HG03439 (cell line): ENCODE results near the gene SSR3.

Experiments used
- ATAC-seq: cut with Tn5 transposase; IDR thresholded peaks from one replicate; pipeline ENCODE4 v1.9.1; 2021; ENCODE audit warnings: mild to moderate bottlenecking, moderate library complexity; ENCODE audit not compliant: unreplicated experiment

The SSR3 gene

GRCh38 chr3:156493887-156494286 lies 61.0 kb downstream of the SSR3 start:
- ATAC-seq, result no peak

GRCh38 chr3:156492801-156493261 lies 62.1 kb downstream of the SSR3 start:
- no peak for ATAC-seq

GRCh38 chr3:156491192-156491591 lies 63.7 kb downstream of the SSR3 start:
- ATAC-seq, result no peak
